Hematopoietic multipotent progenitor cell treated with erythropoietin and hydrocortisone succinate and interleukin-3 and kit ligand, for 6 days (in vitro differentiated cells): ENCODE results near the gene CNPY1.
"Not testable (repeated sequence)": the region's sequence is repeated elsewhere in the genome, so short reads cannot be mapped to it uniquely, and the experiment has no call there.

Source experiments
- DNase-seq: peaks from one replicate; pipeline ENCODE4 v3.0.0-alpha.2; 2015

The CNPY1 gene

GRCh38 chr7:155530601-155531000 lies 15.8 kb downstream of the CNPY1 start:
- DNase-seq: no peak

- DNase-seq: no peak
Measured at GRCh38 chr7:155529845-155530244, 16.5 kb downstream of the CNPY1 start.

- DNase-seq: no peak
Measured at GRCh38 chr7:155529346-155529745, 17.0 kb downstream of the CNPY1 start.

- DNase-seq: no peak
Measured at GRCh38 chr7:155527664-155528063, 18.7 kb downstream of the CNPY1 start.

- no peak for DNase-seq
Measured at GRCh38 chr7:155526225-155526624, 20.1 kb downstream of the CNPY1 start.

- no peak for DNase-seq
Measured at GRCh38 chr7:155524018-155524556, 22.3 kb downstream of the CNPY1 start.

- DNase-seq: no peak
Measured at GRCh38 chr7:155523168-155523675, 23.1 kb downstream of the CNPY1 start.

- DNase-seq: no peak
Measured at GRCh38 chr7:155521743-155522398, 24.5 kb downstream of the CNPY1 start.

- DNase-seq: no peak
Measured at GRCh38 chr7:155521007-155521742, 25.2 kb downstream of the CNPY1 start.

- no peak for DNase-seq
Measured at GRCh38 chr7:155520114-155520513, 26.2 kb downstream of the CNPY1 start.

- not testable (repeated sequence) for DNase-seq
Measured at GRCh38 chr7:155519358-155519757, 27.0 kb downstream of the CNPY1 start.

- DNase-seq: no peak
Measured at GRCh38 chr7:155518633-155519032, 27.7 kb downstream of the CNPY1 start.

- no peak for DNase-seq
Measured at GRCh38 chr7:155517969-155518368, 28.4 kb downstream of the CNPY1 start.

- no peak for DNase-seq
Measured at GRCh38 chr7:155517452-155517851, 28.9 kb downstream of the CNPY1 start.

GRCh38 chr7:155516466-155516865 lies 29.9 kb downstream of the CNPY1 start:
- no peak for DNase-seq

- no peak for DNase-seq
Measured at GRCh38 chr7:155515318-155515717, 31.0 kb downstream of the CNPY1 start.

- DNase-seq: no peak
Measured at GRCh38 chr7:155514296-155514695, 32.1 kb downstream of the CNPY1 start.

GRCh38 chr7:155513543-155514285 lies 32.6 kb downstream of the CNPY1 start:
- DNase-seq: no peak

GRCh38 chr7:155512246-155512887 lies 34.0 kb downstream of the CNPY1 start:
- no peak for DNase-seq

GRCh38 chr7:155511702-155511996 lies 34.7 kb downstream of the CNPY1 start:
- DNase-seq: no peak

GRCh38 chr7:155510975-155511701 lies 35.2 kb downstream of the CNPY1 start:
- DNase-seq: no peak
